Measurements from ENCODE around the gene S100A5.

S100A5 gene

GRCh38 chr1:153541641-153542590, 1.2 kb upstream of the S100A5 start:
- TF ChIP-seq CTCF (IDR thresholded peaks at IDR 0.05), result no peak

GRCh38 chr1:153539395-153540093, 1.2 kb downstream of the S100A5 start:
- TF ChIP-seq CTCF (IDR thresholded peaks at IDR 0.05), result no peak

- no peak for TF ChIP-seq CTCF (IDR thresholded peaks at IDR 0.05)
Measured at GRCh38 chr1:153538315-153538821, 2.4 kb downstream of the S100A5 start.

- no peak for TF ChIP-seq CTCF (IDR thresholded peaks at IDR 0.05)
Measured at GRCh38 chr1:153537376-153537730, 3.4 kb downstream of the S100A5 start.

GRCh38 chr1:153536671-153537375, 3.9 kb downstream of the S100A5 start:
- TF ChIP-seq CTCF (IDR thresholded peaks at IDR 0.05), result no peak

GRCh38 chr1:153536012-153536670, 4.6 kb downstream of the S100A5 start:
- no peak for TF ChIP-seq CTCF (IDR thresholded peaks at IDR 0.05)

Measured in LNCAP (cell line).